ENCODE measurements around the gene DAB2IP.

The DAB2IP gene

DNA sequence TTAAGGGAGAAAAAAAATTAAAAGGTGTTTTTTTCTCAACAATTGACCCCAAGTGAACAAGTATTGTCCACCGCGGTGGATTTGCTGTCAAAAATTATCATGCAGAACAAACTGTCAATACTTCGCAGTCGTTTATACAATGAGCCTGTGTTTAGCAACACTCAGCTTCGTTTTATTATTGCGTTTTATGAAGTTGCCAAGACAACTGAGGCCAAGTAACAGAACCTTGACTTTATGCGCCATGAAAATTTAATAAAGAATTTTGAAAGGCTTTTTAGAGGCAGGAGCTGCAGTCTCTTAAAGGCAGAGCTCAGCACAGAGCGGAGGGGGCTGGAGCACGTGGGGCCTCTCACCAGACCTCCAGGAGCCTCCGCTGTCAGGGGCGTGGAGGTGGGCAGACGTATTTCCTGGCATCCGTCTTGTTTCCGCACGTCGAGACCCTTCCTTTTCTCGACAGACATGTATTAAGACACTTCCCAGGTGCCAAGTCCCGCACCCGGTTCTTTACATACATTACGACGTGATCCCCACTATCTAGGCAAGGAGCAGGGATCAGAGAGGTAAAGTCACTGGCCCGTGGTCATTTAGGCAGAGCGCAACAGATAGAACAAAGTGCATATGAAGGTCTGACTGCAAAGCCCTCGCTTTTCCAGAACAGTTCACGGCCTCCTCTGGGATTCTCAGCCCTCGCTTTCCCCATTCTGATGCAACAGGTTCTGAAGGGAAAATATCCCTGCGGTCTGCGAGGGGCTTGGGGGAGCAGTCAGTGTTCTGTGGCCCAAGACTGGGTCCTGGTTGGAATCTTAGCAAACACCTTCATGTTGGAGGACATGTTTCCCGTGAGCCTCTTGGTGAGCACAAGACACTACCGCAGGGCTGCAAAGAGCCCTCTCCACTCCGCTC, 164.4 kb downstream of the DAB2IP start:
- DNase-seq (ENCODE audit: low read depth in 1 of 2, low spot score in 1 of 2): no peak

DNA sequence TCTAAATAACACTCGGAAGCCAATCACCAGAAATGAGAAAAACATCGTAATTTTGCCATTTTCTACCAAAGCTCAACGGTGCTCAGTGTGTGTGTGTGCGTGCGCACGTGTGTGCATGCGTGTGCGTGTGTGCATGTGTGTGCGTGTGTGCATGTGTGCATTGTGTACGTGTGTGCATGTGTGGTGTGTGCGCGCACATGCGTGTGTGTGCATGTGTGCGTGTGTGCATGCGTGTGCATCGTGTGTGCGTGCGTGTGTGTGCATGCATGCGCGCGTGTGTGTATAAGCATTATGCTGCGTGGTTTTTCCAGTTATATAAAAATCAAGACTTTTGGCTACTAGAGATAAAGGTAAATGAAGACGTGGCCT, 165.0 kb downstream of the DAB2IP start:
- no peak for DNase-seq (ENCODE audit: low read depth in 1 of 2, low spot score in 1 of 2)

DNA sequence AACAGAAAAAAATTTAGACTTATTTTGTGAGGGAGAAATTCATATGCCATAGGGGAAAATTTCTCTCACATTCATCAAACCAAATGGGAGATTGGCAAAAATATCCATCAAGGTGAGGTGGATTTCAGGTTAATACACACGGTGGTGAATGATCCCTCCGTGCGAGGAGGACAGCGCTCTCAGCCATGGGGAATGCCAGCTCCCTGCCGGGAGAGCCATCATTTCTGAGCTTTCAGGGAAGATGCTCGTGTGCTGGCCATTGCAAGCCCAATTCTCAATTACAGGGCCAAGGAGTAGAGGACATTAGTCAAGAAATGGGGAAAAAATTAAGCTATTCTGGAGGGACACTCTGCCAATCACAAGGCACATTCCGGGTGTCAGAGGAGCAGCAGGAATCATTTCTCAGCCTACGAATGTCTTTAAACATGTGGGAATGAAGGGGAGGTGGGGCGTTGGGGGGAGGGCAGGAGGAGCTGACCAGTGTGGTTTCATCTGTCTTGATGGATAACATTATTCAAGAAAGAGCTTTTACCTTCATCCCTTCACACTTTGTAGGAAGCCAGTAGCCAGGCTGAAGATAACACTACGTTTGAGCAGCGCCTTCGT, 165.5 kb downstream of the DAB2IP start:
- no peak for DNase-seq (ENCODE audit: low read depth in 1 of 2, low spot score in 1 of 2)

DNA sequence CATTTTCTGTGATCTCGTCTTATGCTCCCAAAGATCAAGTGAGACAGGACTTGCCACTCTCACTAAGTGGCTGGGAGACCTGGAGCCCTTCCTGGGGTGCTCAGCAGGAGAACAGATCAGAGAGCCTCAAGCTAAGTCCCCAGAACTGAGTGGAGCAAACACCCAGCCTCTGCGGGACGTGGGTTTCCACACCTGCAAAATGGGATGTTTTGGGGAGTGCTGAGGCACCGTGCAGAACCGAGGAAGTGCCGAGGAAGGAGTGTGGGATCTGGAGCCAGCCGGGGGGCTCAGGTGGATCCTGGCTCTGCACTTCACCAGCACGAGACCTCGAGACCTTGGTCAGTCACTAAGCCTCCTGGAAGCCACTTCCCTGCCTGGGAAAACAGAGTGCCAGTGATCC, 166.0 kb downstream of the DAB2IP start:
- no peak for DNase-seq (ENCODE audit: low read depth in 1 of 2, low spot score in 1 of 2)

GRCh38 chr9:121818016-121818661, 166.7 kb downstream of the DAB2IP start:
- DNase-seq (ENCODE audit: low read depth in 1 of 2, low spot score in 1 of 2): no peak

- no peak for DNase-seq (ENCODE audit: low read depth in 1 of 2, low spot score in 1 of 2)
These were observed 167.5 kb downstream of the DAB2IP start for GRCh38 chr9:121818841-121819427.

DNA sequence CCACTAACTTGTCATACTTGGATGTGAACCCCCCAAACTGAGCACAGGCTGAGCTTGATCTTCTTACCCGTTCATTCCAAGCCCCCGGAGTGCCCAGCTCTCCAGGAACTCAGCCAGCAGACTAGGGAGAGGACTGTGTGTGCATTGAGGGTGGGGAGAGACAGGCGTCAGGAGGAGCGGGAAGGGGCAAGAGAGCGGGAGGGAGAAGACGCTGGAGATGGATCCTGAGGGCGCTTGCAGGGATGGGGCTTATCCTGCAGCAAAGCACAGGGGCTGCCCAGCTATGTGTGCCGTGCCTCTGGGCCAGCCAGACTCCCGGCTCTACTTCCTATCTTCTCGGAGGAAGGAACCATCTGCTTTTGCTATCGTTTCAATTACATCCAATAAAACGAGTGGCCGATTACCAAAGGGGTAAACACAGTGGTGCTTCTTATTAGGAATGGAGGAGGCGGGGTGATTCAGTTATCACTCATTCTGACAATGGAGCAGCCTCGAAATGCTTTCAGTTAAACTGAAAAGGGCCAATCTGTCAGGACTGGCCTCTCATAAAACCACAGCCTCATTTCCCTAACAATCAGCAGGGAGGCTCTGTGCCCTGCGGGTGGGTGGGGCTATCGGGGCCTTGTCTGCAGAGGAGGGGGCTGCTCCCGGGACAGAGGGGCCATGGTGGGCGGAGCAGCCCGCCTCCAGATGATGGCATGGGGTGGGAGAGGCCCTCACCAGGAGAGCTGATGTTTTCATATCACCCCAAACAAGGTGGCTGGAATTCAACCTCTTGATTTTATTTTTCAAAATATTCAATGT, 168.2 kb downstream of the DAB2IP start:
- DNase-seq (ENCODE audit: low read depth in 1 of 2, low spot score in 1 of 2): no peak

DNA sequence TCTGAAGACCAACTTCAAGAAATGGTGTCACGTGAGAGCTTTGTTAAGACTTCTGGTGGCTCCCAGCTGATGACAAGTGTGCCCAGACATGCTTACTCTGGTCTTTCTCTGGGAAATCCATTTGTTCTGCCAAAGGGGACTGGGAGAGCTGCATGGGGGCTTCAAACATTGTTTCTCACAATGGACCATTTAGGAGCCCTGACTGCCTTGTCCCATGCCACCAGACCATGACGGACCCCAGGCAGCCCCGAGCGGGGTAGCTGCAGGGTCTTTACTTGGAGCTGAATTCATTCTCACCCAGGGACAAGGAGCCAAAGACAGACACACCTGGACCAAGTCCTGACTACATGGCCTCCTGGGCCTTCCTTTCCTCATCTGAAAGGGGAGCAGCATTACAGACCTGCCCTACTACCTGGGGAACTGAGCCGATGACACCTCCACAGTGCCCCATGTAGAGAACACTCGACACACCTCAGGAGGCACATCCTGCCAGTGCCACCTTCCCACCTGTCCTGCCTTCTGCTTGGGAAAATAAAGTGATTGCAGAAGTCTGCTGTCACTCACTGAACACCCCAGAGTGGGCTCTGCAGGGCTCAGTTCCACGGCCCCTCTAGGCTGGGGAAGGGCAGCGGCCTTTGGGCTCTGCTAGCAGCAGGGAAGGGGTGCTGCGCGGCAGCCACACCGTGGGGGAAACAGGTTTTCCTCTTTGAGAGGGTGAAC, 169.0 kb downstream of the DAB2IP start:
- no peak for DNase-seq (ENCODE audit: low read depth in 1 of 2, low spot score in 1 of 2)

GRCh38 chr9:121821326-121821725, 169.9 kb downstream of the DAB2IP start:
- no peak for DNase-seq (ENCODE audit: low read depth in 1 of 2, low spot score in 1 of 2)

GRCh38 chr9:121822093-121823085, 171.0 kb downstream of the DAB2IP start:
- no peak for DNase-seq (ENCODE audit: low read depth in 1 of 2, low spot score in 1 of 2)

GRCh38 chr9:121823451-121824169, 172.2 kb downstream of the DAB2IP start:
- no peak for DNase-seq (ENCODE audit: low read depth in 1 of 2, low spot score in 1 of 2)

GRCh38 chr9:121824651-121825030, 173.2 kb downstream of the DAB2IP start:
- DNase-seq (ENCODE audit: low read depth in 1 of 2, low spot score in 1 of 2): no peak

DNA sequence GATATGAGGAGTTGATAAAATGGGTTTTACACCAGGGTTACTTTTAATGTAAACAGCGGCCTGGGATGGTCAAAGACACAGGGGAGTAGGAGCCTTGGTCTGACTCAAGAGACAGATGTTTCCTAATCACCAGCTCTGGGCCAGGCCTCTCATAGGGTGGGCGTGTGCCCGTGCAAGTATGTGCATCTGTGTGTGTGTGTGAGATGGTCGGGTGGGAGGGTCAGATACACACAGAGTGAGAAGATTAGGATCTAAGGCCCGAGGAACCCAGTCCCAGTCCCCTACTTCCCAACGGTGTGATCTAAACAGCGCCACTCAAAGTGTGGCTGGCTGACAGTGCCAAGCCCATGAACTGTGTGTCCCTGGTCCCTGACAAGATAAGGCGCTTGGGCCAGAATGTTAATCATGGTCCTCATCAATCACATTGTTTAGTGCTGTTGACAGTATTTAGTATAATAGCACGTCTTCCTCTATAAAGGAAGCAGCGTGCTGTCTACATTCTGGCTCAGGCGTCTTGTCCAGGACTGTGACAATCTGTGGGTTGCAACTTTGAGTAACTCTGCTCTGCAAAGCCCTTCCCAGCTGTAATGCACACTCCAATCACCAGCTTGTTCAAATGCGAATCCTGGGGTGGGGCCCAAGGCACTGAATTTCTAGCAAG, 173.7 kb downstream of the DAB2IP start:
- no peak for DNase-seq (ENCODE audit: low read depth in 1 of 2, low spot score in 1 of 2)

DNA sequence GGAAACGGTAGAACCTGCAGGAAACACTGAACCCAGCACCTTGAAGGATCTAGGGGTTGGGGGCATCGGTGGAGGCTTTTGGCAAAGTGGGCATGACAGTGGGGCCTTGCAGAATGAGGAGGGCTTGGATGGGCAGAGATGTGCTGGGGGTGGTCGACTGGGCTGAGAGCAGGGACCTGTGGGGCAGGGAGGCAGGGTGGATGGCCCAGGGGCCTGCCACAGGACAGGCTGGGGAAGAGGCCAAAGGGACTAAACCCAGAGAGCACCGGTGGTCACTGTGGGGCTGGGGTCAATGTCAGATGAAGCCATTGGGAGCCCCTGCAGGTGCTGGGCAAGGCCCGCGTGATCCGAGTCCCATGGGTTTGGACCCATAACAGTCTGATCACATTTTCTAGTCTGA, 175.3 kb downstream of the DAB2IP start:
- DNase-seq (ENCODE audit: low read depth in 1 of 2, low spot score in 1 of 2): no peak

DNA sequence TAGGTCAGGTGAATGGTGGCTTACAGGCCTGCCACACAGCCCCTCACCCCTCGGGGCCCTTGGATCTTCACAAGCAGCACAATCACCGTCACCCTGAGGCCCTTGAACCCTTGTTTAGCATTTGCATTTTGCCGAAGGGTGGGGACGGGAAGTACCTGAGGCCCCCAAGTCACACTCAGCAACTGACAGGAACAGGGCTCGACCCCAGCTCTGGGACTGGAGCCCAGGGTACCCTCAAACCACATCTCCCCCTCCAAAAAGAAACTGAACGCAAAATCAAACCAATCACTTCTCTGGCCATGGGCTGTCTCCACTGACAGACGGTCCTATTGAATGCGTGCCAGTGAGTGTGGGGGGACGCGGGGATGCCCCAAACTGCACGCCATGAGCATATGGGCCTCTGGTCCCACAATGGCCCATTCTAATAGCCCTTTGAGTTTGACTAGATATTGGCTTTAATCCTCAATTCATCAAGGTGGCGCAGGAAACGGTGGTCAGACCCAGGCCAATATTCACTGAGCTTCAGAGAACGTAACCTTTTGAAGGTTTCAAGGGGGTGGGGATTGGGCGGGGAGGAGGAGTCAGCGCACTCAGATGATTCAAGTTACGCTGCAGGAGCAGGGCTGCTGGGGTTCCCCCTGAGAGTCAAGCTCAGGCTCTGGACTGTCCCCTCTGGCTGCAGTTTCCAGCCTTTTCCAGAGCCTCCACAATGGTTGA, 176.0 kb downstream of the DAB2IP start:
- no peak for DNase-seq (ENCODE audit: low read depth in 1 of 2, low spot score in 1 of 2)

DNA sequence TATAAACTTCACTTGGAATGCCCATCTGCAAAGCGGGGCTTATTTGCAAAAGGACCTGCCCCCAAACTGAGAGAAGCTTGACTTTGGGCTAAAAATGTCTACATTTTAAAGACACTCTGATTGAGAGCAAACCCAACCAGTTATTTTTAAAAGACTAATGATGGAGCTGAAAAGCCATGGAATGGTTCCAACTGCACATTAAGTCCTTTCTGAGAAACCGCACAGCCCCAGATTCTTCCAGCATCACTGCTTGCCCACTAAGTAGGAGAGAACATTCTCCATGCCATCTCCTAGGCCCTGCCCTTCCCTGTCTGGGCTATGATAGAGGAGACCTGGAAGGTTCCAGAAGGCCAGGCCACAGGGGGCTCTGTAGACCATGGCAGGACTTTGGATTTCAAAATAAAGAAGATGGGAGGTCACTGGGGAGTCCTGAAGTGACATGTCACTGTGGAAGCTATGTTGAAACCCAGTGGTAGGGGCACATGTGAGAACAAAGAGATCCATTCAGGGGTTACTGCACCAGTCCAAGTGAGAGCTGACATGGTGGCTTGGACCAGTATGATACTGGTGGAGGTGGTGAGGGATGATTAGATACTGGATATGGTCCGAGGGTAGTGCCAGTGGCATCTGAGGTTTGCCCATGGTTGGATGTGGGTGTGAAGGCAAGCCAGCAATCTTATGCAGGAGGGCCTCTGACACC, 179.2 kb downstream of the DAB2IP start:
- DNase-seq (ENCODE audit: low read depth in 1 of 2, low spot score in 1 of 2): no peak

GRCh38 chr9:121831869-121832268, 180.4 kb downstream of the DAB2IP start:
- no peak for DNase-seq (ENCODE audit: low read depth in 1 of 2, low spot score in 1 of 2)

Data from activated T-helper 1 cell treated with anti-CD3 and anti-CD28 coated beads, Interleukin-2, amount 50 U/mL, for 16 hours (primary cell).